HG03342 (cell line): Measurements from ENCODE around the gene SCN3B.

Experiments
- ATAC-seq: cut with Tn5 transposase; IDR thresholded peaks from one replicate; pipeline ENCODE4 v1.9.1; 2021; ENCODE audit warnings: mild to moderate bottlenecking, moderate library complexity; ENCODE audit not compliant: unreplicated experiment

Gene SCN3B

DNA sequence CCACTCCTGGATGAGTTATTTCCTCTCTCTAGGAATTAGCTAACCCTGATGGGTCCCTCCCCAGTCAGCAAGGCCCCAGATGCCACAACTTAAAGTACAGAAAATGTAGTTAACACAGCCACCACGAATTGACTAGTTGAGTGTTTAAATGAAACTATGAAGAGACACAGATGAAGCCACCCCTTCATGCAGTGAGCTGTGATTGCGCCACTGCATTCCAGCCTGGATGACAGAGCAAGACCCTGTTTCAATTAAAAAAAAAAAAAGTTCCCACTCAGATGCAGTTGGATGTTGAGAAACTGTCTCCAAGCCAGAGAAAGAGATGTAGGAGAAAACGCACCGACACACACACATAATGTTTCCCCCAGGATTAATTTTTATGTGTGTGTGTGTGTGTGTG is 53.3 kb downstream of the SCN3B start:
- ATAC-seq, result no peak

DNA sequence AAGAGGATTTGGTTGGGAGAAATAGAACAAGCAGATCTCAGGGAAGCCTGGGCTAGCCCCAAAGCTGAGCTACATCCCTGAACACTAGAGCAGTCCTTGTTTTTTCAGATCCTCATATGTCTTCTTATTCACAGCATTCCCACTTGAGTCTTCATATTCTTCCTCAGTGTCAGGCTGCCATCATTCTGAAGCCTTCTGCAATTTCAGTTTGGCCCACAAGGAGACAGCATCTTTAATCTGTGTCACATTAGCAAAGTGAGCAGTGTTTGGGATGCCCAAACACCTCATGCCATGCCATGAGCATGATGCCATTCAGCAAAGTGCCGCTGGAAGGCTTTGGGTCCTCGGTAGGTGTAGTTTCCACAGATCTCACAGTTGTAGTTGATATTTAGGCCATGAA is 56.6 kb downstream of the SCN3B start:
- no peak for ATAC-seq

DNA sequence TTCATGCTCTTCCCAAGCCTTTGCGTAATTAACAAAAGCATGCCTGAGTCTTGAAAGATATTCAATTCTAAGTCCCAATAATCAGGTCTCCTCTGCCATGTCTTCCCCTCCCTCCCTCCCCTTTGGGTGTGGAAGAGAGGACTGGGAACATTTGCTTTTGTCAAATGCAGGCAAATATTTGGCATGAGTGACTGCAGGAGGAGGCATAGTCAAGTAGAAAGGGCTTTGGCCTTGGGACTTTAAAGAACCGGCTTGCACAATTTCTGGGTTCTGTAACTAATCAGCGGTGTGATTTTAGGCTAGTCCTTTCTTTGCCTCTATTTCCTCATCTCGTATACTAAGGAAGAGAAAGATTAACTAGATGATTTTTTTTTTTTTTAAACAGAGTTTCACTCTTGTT is 59.5 kb downstream of the SCN3B start:
- no peak for ATAC-seq

DNA sequence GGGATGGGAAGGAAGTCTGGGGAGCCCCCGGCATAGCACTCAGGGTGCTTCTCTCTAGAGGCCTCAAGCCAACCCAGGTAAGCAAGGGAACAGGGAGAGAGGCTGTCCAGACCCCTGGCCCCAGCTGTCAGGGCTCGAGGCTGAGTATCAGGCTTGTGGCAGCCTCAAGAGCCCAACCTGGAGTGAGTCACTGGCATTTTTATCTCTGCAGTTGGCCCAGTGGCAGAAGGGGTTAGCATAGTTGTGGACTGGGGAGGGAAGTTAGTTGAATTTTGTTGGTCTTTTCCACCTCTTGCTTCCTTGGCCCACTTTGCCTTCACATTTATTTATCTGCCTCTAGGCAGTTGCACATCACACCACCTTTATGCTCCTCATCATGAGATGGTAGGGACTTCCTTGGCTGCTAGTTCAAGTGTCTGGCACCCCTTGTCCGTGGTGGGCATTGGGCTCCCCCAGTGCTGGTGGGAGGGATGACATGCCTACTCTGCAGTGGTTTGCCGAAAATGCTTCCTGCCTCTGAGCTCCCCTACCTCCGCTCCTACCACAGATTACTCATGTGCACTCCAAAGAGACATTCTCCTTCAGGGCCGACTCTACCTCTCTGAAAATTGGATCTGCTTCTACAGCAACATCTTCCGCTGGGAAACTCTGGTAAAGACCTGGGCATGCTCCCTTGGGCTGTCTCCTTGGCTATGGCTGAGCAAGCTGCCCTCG is 60.1 kb downstream of the SCN3B start:
- ATAC-seq, result no peak

DNA sequence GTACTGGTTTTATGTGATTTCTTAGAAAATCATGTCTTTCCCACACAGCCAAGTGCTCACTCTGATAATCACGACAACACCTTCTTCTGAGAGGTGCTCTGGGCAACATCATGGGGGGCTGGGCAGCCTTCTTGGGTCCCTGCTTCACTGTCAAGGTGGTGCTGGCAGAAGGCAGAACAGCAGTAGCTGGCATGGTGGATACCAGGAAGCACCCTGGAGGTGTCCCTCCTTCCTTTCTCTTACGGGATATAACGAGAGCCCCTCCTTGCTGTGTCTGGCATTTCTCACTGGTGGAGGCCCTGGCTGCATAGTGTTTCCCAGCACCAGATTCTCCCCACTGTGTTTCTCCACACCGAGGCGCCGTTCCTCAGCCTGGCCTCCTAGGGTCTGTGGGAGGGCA is 60.9 kb downstream of the SCN3B start:
- ATAC-seq, result no peak

- ATAC-seq, result no peak
Measured at GRCh38 chr11:123590296-123590912, 64.0 kb downstream of the SCN3B start.

- ATAC-seq, result no peak
Measured at GRCh38 chr11:123588864-123589262, 65.6 kb downstream of the SCN3B start.

DNA sequence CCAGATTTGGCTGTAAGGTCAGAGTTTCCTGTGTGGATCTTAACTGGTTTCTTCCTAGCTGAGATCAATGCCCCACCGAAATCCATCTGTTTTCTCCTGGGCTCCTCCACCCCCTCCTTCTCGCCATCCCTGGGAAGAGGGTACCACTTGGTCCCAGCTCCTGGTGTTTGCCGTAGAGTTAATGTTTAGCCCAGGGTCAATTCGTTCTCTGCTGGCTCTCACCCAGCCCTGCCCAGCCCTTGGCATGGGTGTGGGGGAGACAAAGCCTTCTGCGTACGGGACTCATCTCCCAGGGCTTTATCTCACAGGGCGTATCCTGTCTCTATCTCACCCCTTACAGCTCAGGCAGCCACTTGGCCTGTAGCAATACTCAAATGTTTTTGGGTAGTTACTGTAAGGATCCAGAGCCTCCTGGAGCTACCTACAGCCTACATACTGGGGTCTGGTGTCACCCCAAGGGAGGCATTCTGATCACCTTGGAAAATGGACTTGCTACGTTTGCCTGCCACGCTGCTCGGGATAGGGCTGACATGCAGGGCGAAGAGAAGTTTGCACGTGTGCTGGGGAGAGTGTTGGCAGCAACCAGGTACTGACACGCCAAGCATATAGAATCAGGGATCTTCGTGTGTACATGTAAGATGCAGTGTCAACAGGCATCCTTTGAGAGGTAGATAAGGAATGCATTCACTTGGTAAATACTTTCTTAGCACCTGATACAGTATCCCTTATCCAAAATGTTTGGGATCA is 66.1 kb downstream of the SCN3B start:
- no peak for ATAC-seq

DNA sequence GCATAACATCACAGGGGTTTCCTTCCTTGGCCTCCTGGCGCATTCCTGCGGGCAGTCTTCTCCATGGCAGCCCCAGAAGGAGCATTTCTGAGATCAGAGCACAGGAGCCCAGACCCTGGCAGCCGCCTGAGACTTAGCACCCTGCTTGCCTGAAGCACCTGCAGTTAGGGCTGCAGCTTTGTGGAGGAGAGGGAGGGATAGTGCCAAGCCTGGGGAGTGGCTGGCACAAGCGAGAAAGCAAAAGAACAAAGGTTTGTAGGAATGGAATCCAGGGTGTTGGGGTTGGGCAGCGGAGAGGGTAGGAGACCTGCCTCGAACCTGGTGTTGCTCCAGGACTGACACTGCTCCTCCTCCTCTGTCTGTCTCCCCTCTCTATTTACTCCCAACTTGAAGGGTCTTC is 66.9 kb downstream of the SCN3B start:
- no peak for ATAC-seq

- ATAC-seq, result no peak
Measured at GRCh38 chr11:123587044-123587443, 67.4 kb downstream of the SCN3B start.

- no peak for ATAC-seq
Measured at GRCh38 chr11:123586568-123586967, 67.9 kb downstream of the SCN3B start.

- no peak for ATAC-seq
Measured at GRCh38 chr11:123585706-123586105, 68.7 kb downstream of the SCN3B start.

DNA sequence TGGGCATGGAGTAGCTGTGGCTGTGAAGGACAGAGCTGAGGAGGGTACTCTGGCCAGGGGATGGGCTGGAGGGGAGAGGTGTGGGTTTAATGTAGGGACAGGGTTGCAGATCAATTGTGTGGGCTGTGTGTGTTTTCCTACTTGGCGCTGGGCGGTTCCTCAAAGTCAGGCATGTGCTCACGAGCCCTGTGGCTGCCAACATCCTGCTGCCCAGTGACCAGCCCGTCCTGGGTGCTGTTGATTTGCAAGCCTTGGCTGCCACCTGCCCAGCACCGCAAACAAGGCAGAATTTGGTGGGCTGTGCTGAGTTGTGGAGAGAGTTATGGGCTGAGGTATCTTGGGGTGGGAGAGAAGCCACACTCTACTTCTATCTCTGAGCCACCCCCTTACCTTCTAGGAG is 69.2 kb downstream of the SCN3B start:
- ATAC-seq, result no peak

- no peak for ATAC-seq
Measured at GRCh38 chr11:123584737-123585136, 69.7 kb downstream of the SCN3B start.

DNA sequence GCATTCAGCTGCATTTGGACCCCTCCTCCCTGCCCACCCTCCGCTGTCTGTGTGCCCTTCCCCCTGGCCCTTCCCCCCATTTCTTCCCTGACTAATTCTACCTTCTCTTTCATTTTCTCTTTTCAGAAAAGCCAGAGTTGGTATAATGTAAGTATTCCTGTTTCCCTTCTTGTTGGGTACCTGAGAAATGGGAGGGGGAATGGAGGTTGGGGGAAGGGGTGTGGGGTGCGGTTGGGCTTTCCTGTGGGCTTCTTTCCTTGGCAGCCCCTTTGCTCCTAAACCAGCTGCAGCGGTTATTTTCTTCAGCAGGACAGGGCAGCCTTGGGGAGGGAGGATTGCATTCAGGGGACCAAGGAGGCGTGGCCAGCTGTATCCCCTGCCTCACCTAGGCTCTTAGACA is 70.2 kb downstream of the SCN3B start:
- ATAC-seq, result no peak

DNA sequence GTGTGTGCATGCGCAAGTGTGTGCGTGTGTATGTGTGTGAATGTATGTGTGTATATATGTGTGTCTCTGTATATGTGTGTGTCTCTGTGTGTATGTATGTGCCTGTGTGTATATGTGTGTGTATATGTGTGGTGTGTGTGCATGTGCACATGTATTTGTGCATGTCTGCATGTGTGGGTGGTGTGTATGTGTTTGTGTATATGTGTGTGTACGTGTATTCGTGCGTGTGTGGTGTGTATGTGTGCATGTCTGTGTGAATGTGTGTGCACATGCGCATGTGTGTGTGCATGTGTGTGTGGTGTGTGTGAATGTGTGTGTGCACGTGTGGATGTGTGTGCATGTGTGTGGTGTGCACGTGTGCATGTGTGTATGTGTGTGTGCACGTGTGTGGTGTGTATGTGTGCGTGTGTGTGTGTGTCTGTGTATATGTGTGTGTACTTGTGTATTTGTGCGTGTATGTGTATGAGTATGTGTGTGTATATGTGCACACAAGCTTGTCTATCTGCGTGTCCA is 71.4 kb downstream of the SCN3B start:
- ATAC-seq, result no peak

DNA sequence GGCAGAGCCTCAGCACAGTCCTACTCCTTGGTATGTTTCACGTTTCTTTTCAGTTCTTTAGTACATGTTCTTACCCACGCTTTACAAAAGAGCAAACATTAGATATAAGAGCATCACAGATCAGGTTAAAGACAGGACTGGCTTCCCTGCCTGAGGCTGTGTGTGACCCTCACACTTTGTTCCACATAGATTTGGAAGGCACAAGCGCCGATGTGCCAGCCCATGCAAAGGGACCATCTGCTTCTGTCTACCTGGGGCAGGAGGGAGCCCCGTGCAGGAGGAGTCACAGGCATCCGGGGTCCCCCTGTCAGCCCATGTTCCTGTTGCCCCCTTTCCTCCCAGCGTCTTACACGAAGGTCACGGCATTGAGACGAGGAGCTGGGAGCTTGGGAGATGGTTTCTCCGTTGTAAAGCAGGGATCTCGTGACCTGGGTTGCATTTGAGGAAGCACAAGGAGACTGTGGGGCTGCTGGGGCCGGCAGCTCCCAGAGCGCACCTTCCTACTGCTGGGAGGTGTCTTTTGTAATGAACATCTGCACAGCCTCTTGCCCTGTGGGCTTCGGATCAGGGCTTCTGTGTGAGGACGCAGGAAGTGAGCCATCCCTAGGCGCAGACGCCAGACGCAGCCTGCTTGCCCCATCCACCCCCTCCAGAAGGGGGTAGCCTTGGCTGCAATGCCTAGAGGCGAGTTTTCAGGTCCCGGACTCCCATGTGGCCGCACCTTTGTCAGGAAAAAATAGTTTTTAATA is 72.6 kb downstream of the SCN3B start:
- no peak for ATAC-seq

DNA sequence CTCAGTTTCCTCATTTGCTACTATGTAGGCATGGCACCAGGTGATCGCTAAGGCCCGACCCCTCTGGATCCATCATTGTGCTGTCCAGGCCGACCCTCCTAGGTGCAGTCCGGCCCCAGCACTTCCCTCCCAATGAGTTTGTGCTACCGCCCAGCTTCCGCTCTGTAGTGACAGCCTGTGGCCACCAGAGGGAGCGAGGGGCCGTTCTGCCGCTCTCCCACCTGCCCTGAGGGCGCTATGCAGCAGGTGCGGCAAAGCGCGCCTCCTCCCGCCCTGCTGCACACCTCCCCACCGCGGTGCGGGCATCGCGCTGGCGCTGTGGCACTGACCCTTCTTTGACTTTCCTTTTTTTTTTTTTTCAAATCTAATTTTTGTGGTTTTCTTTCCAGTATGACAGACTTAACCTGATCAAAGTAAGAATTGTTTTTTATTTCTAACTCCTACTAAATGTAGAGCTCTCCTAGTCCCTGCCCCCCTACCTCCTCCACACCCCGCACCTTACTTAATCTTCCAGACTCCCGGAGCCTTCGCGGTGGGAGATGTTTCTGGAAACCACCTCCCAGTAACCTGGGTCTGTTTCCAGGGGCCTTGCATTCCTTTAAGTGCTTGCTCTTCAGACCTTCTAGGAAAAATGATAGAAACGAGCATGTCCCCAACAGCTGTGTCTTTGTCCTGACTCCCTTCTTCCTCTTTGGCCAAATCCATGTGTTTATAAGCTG is 73.7 kb downstream of the SCN3B start:
- peak; percentile 88 for ATAC-seq

GRCh38 chr11:123580137-123580536 is 74.3 kb downstream of the SCN3B start:
- ATAC-seq, result no peak

- ATAC-seq, result no peak
Measured at GRCh38 chr11:123579482-123579812, 75.0 kb downstream of the SCN3B start.
